Astrocyte (in vitro differentiated cells and primary cell): ENCODE results near the gene UBA52. TPM values are rescaled to one million over a fixed set of nuclear protein-coding genes. Genes with fewer than 3 reads are reported as not detected.
"Not testable (repeated sequence)": the region's sequence is repeated elsewhere in the genome, so short reads cannot be mapped to it uniquely, and the experiment has no call there.

Source experiments
- DNase-seq: peaks from one replicate; pipeline ENCODE4 v3.0.0-alpha.2; 2010; ENCODE audit warnings: low read depth
- FAIRE-seq: peaks from 2 replicates; lab custom pipeline; 2011; peaks lifted over from hg19 to GRCh38; lab: Jason Lieb, UNC
- H2AFZ ChIP-seq: 2 replicates; pipeline ENCODE4 v1.6.0; 2012; ENCODE audit warnings: low read depth, low read length, inconsistent platforms
- H3K27ac ChIP-seq: 2 replicates; pipeline ENCODE4 v1.5.1; 2011; ENCODE audit warnings: low read depth, low read length, inconsistent platforms
- H3K27me3 ChIP-seq: 2 replicates; pipeline ENCODE4 v1.6.0; 2011; ENCODE audit warnings: low read length, inconsistent platforms; ENCODE audit not compliant: insufficient read depth
- H3K36me3 ChIP-seq: 2 replicates; pipeline ENCODE4 v1.5.1; 2011; ENCODE audit warnings: low read length, inconsistent platforms; ENCODE audit not compliant: insufficient read depth
- H3K4me1 ChIP-seq: 2 replicates; pipeline ENCODE4 v1.5.1; 2011; ENCODE audit warnings: low read length, inconsistent platforms; ENCODE audit not compliant: insufficient read depth
- H3K4me2 ChIP-seq: 2 replicates; pipeline ENCODE4 v1.6.0; 2012; ENCODE audit warnings: low read length, inconsistent platforms
- H3K4me3 ChIP-seq: 2 replicates; pipeline ENCODE4 v1.5.1; 2011; ENCODE audit warnings: low read depth, mild to moderate bottlenecking, low read length, inconsistent platforms; ENCODE audit not compliant: insufficient read depth
- H3K79me2 ChIP-seq: 2 replicates; pipeline ENCODE4 v1.6.0; 2012; ENCODE audit warnings: mild to moderate bottlenecking, low read length, inconsistent platforms; ENCODE audit not compliant: insufficient read depth
- H3K9ac ChIP-seq: 2 replicates; pipeline ENCODE4 v1.6.0; 2012; ENCODE audit warnings: mild to moderate bottlenecking, low read length, inconsistent platforms
- H3K9me3 ChIP-seq: 2 replicates; pipeline ENCODE4 v1.5.1; 2012; ENCODE audit warnings: low read depth, mild to moderate bottlenecking, low read length, inconsistent platforms; ENCODE audit not compliant: insufficient read depth
- H4K20me1 ChIP-seq: 2 replicates; pipeline ENCODE4 v1.6.0; 2012; ENCODE audit warnings: low read length, inconsistent platforms; ENCODE audit not compliant: insufficient read depth
- H3K27ac Mint-ChIP-seq: one replicate; pipeline ENCODE4 v1.8.0; 2021; ENCODE audit warnings: mild to moderate bottlenecking, mixed read lengths; ENCODE audit not compliant: unreplicated experiment
- H3K27me3 Mint-ChIP-seq: one replicate; pipeline ENCODE4 v1.8.0; 2021; ENCODE audit warnings: low read depth, mixed read lengths; ENCODE audit not compliant: unreplicated experiment
- H3K36me3 Mint-ChIP-seq: one replicate; pipeline ENCODE4 v1.8.0; 2021; ENCODE audit warnings: low read depth, mixed read lengths; ENCODE audit not compliant: unreplicated experiment
- H3K4me1 Mint-ChIP-seq: one replicate; pipeline ENCODE4 v1.8.0; 2021; ENCODE audit warnings: low read depth, mixed read lengths; ENCODE audit not compliant: unreplicated experiment
- H3K4me3 Mint-ChIP-seq: one replicate; pipeline ENCODE4 v1.8.0; 2021; ENCODE audit warnings: mild to moderate bottlenecking, moderate library complexity, mixed read lengths; ENCODE audit not compliant: unreplicated experiment
- H3K9me3 Mint-ChIP-seq: one replicate; pipeline ENCODE4 v1.8.0; 2021; ENCODE audit warnings: mild to moderate bottlenecking, mixed read lengths; ENCODE audit not compliant: unreplicated experiment
- EZH2 ChIP-seq: IDR thresholded peaks from 2 replicates; pipeline ENCODE4 v1.6.1; 2012; ENCODE audit warnings: mild to moderate bottlenecking, low read length, inconsistent platforms; ENCODE audit not compliant: insufficient read depth
- total RNA-seq: library from RNA; stranded (reverse); gene quantifications from 2 replicates; pipeline ENCODE4 v1.2.1, GENCODE V29; 2021
- TF ChIP-seq, protein P1 (sequence below): IDR thresholded peaks from 2 replicates; pipeline ENCODE4 v1.5.1; 2011; ENCODE audit warnings: low read depth, mild to moderate bottlenecking, inconsistent platforms, low read length, moderate library complexity; ENCODE audit not compliant: insufficient read depth

Gene UBA52
- total RNA-seq, 1 donor from 2014 or later = 1,287 TPM

DNA sequence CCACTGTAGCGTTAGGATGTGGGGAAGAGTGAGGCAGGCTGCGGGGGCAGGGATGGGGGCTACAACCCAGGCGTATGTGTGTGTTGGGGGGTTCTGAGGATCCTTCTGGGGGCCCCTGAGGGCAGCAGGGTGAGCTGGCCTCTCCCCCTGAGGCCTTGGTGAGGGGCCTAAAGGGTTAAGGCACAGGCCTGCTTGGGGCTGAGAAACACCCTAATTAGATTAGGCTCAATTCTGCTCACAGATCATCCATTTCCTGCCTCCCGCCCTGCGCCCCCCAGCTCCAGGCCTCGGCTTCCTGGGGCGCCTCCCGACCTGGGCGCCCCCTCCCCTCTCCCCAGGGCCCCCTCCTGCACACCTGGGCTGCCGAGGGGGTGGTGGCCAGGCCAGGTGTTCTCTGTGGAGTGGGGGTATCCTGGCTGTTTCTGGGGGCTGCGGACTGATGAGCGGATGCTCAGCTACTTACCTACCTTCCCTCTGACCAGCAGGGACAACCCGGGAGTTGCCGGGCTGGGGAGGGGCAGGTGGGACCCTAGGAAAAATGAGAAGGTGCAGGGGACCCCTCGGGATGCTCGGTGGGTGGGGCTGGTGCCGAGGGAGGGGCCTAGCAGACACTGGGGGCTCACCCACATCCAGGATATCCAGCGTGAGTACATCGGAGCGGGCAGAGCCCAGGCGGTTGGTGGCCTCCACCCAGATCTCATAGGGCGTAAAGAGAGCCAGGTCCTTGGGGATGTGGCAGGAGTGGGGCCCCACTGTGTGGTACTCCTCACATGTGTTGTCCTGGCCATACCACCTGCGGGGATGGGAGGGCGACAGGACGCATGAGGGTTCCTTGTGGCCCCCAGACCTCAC, 26.4 kb downstream of the UBA52 start:
- no peaks in the 10 kb centered on the region for H3K36me3 Mint-ChIP-seq
- Histone ChIP-seq H4K20me1 (peaks cover 8% of the 10 kb centered on the region), H3K36me3 (no peaks in the 10 kb centered on the region), H3K27ac (no peak overlapping the region), H2AFZ (no peak overlapping the region), H3K4me1 (peaks cover 9% of the 10 kb centered on the region), H3K9ac (no peak overlapping the region), H3K79me2 (no peaks in the 10 kb centered on the region), H3K9me3 (no peaks in the 10 kb centered on the region), H3K27me3 (peaks cover 3% of the 10 kb centered on the region), H3K4me3 (no peak overlapping the region), H3K4me2 (no peak overlapping the region)
- peaks cover 44% of the 10 kb centered on the region for H3K27me3 Mint-ChIP-seq
- no peak overlapping the region for H3K4me3 Mint-ChIP-seq
- FAIRE-seq (no peak), DNase-seq (no peak)
- no peak for TF ChIP-seq EZH2
- TF ChIP-seq, protein P1, sequence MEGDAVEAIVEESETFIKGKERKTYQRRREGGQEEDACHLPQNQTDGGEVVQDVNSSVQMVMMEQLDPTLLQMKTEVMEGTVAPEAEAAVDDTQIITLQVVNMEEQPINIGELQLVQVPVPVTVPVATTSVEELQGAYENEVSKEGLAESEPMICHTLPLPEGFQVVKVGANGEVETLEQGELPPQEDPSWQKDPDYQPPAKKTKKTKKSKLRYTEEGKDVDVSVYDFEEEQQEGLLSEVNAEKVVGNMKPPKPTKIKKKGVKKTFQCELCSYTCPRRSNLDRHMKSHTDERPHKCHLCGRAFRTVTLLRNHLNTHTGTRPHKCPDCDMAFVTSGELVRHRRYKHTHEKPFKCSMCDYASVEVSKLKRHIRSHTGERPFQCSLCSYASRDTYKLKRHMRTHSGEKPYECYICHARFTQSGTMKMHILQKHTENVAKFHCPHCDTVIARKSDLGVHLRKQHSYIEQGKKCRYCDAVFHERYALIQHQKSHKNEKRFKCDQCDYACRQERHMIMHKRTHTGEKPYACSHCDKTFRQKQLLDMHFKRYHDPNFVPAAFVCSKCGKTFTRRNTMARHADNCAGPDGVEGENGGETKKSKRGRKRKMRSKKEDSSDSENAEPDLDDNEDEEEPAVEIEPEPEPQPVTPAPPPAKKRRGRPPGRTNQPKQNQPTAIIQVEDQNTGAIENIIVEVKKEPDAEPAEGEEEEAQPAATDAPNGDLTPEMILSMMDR = no peak
- H3K4me1 Mint-ChIP-seq = peaks cover 6% of the 10 kb centered on the region
- no peaks in the 10 kb centered on the region for H3K9me3 Mint-ChIP-seq
- H3K27ac Mint-ChIP-seq = no peak overlapping the region

DNA sequence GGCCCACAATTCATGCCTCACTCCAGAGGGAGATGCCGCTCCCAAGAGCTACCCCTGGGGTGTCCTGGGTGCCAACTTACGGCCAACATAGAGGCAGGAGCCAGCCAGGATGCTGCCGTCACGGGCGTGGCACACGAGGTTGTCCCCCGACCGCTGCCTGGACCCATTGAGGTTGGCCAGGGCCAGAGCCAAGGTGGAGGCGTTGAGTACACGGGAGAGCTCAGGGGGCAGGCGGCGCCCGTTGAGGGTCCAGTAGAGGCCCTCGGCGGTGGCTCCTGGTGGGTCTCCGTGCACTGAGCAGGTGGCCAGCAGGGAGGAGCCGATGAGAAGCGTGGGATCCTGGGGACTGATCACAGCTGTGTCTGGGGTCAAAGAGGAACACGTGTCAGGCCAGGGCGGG, 27.8 kb downstream of the UBA52 start:
- H3K27ac ChIP-seq = no peak overlapping the region
- TF ChIP-seq EZH2 = no peak
- TF ChIP-seq, protein P1 = no peak
- H3K27me3 ChIP-seq = peaks cover 12% of the 10 kb centered on the region
- no peaks in the 10 kb centered on the region for H4K20me1 ChIP-seq
- H3K9me3 Mint-ChIP-seq = no peaks in the 10 kb centered on the region
- H3K36me3 Mint-ChIP-seq = no peaks in the 10 kb centered on the region
- FAIRE-seq (no peak), DNase-seq (no peak)
- H3K4me1 ChIP-seq = peaks cover 5% of the 10 kb centered on the region
- no peak overlapping the region for H3K4me3 Mint-ChIP-seq
- H3K4me2 ChIP-seq = no peak overlapping the region
- peaks cover 5% of the 10 kb centered on the region for H3K4me1 Mint-ChIP-seq
- no peak overlapping the region for H3K27ac Mint-ChIP-seq
- H3K79me2 ChIP-seq = no peaks in the 10 kb centered on the region
- H3K9ac ChIP-seq = no peak overlapping the region
- no peak overlapping the region for H2AFZ ChIP-seq
- H3K4me3 ChIP-seq = no peak overlapping the region
- no peaks in the 10 kb centered on the region for H3K36me3 ChIP-seq
- H3K9me3 ChIP-seq = no peaks in the 10 kb centered on the region
- H3K27me3 Mint-ChIP-seq = peaks cover 48% of the 10 kb centered on the region

DNA sequence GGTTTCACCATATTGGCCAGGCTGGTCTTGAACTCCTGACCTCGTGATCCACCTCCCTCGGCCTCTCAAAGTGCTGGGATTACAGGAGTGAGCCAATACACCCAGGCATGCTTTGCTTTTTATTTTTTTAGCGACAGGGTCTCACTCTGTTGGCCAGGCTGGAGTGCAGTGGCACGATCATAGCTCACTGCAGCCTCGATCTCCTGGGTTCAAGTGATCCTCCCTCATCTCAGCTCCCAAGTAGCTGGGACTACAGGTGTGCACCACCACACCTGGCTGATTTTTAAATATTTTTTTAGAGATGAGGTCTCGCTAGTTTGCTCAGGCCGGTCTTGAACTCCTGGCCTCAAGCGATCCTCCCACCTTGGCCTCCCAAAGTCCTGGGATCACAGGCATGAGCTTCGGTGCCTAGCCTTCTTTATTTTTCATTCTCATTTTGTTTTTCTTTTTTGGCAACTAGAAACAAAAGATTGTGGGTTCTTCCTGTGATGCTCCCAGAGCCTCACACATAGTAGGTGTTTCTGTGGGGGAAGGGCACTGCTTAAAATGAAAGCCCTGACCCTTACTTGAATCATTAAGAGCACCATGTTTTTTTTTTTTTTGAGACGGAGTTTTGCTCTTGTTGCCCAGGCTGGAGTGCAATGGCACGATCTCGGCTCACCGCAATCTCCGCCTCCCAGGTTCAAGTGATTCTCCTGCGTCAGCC, 29.2 kb downstream of the UBA52 start:
- not testable (repeated sequence) for H3K4me2 ChIP-seq, H3K9me3 Mint-ChIP-seq, H3K27ac ChIP-seq, H3K4me1 Mint-ChIP-seq, H3K4me1 ChIP-seq, H3K9ac ChIP-seq, H3K4me3 Mint-ChIP-seq, DNase-seq, H3K36me3 ChIP-seq, H3K4me3 ChIP-seq, H3K36me3 Mint-ChIP-seq, H2AFZ ChIP-seq, H3K9me3 ChIP-seq, H3K79me2 ChIP-seq, FAIRE-seq, H4K20me1 ChIP-seq, H3K27ac Mint-ChIP-seq
- peaks cover 53% of the 10 kb centered on the region for H3K27me3 Mint-ChIP-seq
- H3K27me3 ChIP-seq = peaks cover 15% of the 10 kb centered on the region
